ENCODE results near the gene RXRA.

DNA sequence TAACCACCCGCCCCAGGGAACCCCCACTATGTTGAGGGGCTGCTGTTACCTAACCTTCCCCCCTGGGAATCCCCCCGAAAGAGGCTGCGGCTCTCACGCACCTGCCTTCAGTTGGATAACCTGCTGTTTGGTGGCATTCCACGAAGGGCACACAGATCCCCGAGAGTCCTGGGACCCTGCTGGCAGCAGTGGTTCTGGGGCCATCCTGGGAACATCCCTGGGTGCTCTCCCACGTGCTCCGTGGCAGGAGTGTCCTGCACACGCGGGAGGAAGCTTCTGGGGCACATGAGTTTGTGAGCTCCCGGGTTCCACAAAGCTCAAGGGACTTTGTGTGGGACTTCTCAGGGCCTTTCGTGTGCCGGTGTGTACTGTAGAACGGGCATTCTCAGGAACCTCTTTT, 102.3 kb downstream of the RXRA start:
- TF ChIP-seq BHLHE40 (IDR thresholded peaks at IDR 0.05; ENCODE audit: borderline replicate concordance) (no peak), ARNT (IDR thresholded peaks at IDR 0.05) (no peak), ELF4 (IDR thresholded peaks at IDR 0.05) (no peak)
